ENCODE results near the gene C10orf90. TPM values are rescaled to one million over a fixed set of nuclear protein-coding genes. Genes with fewer than 3 reads are reported as not detected.

Gene C10orf90
- total RNA-seq, 1 experiment from 2014 or later, result not detected

GRCh38 chr10:126497672-126498071 is 172.8 kb downstream of the C10orf90 start:
- no peak overlapping the region for H3K27ac Mint-ChIP-seq
- no peak overlapping the region for H2AK5ac ChIP-seq (ENCODE audit: insufficient read length, low read length)
- no CpG with 5 or more reads among the region's 2 CpGs for whole genome bisulfite sequencing (ENCODE audit: extremely low coverage, insufficient read length, low lambda C conversion rate)
- H3K23me2 ChIP-seq (ENCODE audit: insufficient read length, low read depth, low read length, poor library complexity, severe bottlenecking), result no peaks in the 10 kb centered on the region
- H3K56ac ChIP-seq (ENCODE audit: insufficient read length, low read depth, low read length), result no peak overlapping the region
- no peak overlapping the region for H3K14ac ChIP-seq (ENCODE audit: insufficient read depth, low read length)
- no peaks in the 10 kb centered on the region for H3K79me2 ChIP-seq (ENCODE audit: insufficient read depth, low read length)
- no peak overlapping the region for H3K4me3 Mint-ChIP-seq
- H4K5ac ChIP-seq (ENCODE audit: insufficient read length, low read depth, low read length), result no peak overlapping the region
- H2BK20ac ChIP-seq (ENCODE audit: low read depth, low read length, poor library complexity, severe bottlenecking), result no peak overlapping the region
- no peaks in the 10 kb centered on the region for H3K4me1 ChIP-seq (ENCODE audit: insufficient read depth, low read length)
- no peaks in the 10 kb centered on the region for H3K36me3 Mint-ChIP-seq (ENCODE audit: insufficient read depth in 1 of 3, low read depth in 3 of 3)
- no peak overlapping the region for H2BK120ac ChIP-seq (ENCODE audit: low read depth, low read length, poor library complexity, severe bottlenecking)
- no peak overlapping the region for H3K9ac ChIP-seq (ENCODE audit: extremely low read depth, insufficient read length, low read length)
- no peak for TF ChIP-seq CTCF (conservative IDR thresholded peaks at IDR 0.05)
- no peak overlapping the region for H3K18ac ChIP-seq (ENCODE audit: insufficient read length, low read depth, low read length)
- no peak for DNase-seq
- no peak overlapping the region for H2BK12ac ChIP-seq (ENCODE audit: insufficient read length, low read depth, low read length)
- no peak overlapping the region for H2BK15ac ChIP-seq (ENCODE audit: low read depth, low read length)
- no peak overlapping the region for H2BK5ac ChIP-seq (ENCODE audit: insufficient read length, low read length)
- H2AFZ ChIP-seq (ENCODE audit: low read length), result no peak overlapping the region
- H3K27ac ChIP-seq (ENCODE audit: insufficient read length, low read depth, low read length), result no peak overlapping the region
- no peaks in the 10 kb centered on the region for H3K27me3 ChIP-seq (ENCODE audit: insufficient read depth, low read length)
- H3K4me1 Mint-ChIP-seq, result no peaks in the 10 kb centered on the region
- H3K4ac ChIP-seq (ENCODE audit: low read depth, low read length), result no peak overlapping the region
- H4K8ac ChIP-seq (replicated peaks; ENCODE audit: insufficient read length, low read depth, low read length), result no peak overlapping the region
- H3K27me3 Mint-ChIP-seq (ENCODE audit: low read depth), result no peaks in the 10 kb centered on the region
- H3T11ph ChIP-seq (ENCODE audit: low read length), result no peak overlapping the region
- H3K79me1 ChIP-seq (ENCODE audit: insufficient read depth, low read depth, low read length, poor library complexity, severe bottlenecking), result no peaks in the 10 kb centered on the region
- H3K4me2 ChIP-seq (ENCODE audit: insufficient read depth, insufficient read length, low read length), result no peak overlapping the region
- H3K9me3 ChIP-seq (ENCODE audit: control insufficient read depth, low read depth, low read length), result no peaks in the 10 kb centered on the region
- H3K23ac ChIP-seq (ENCODE audit: insufficient read length, low read depth, low read length), result no peak overlapping the region
- no peaks in the 10 kb centered on the region for H4K20me1 ChIP-seq (ENCODE audit: control insufficient read depth, insufficient read depth, insufficient read length)
- no peak overlapping the region for H4K91ac ChIP-seq (ENCODE audit: insufficient read length, low read depth, low read length)
- H3K9me3 Mint-ChIP-seq, result no peaks in the 10 kb centered on the region

Data from H9 (cell line).